Right atrium auricular region (tissue), 2 donors: ENCODE results near the gene HIVEP2. TPM values are rescaled to one million over a fixed set of nuclear protein-coding genes. Genes with fewer than 3 reads are reported as not detected.

Source experiments
- DNase-seq: peaks from one replicate; pipeline ENCODE4 v3.0.0-alpha.2; 2019; ENCODE audit warnings: low spot score
- H3K27ac ChIP-seq, 2 donors: fragments of 200-600 bp; sonication (generic); 1 replicate in 1 of 2; 2 replicates in 1 of 2; pipeline ENCODE4 v1.5.1; 2016 to 2019
- H3K27me3 ChIP-seq, 2 donors: fragments of 200-600 bp; sonication (generic); one replicate each; pipeline versions ENCODE4 v1.5.1 to v1.6.0; 2017 to 2019
- H3K36me3 ChIP-seq: fragments of 200-600 bp; sonication (generic); one replicate; pipeline ENCODE4 v1.5.1; 2016
- H3K4me1 ChIP-seq, 2 donors: fragments of 200-600 bp; sonication (generic); one replicate each; pipeline versions ENCODE4 v1.5.1 to v1.6.0; 2017 to 2019
- H3K4me3 ChIP-seq, 2 donors: fragments of 200-600 bp; sonication (generic); 1 replicate in 1 of 2; 2 replicates in 1 of 2; pipeline ENCODE4 v1.5.1; 2017 to 2019; ENCODE audit warnings: mild to moderate bottlenecking in 1 of 2, moderate library complexity in 1 of 2
- H3K9me3 ChIP-seq, 2 donors: fragments of 200-600 bp; sonication (generic); one replicate each; pipeline ENCODE4 v1.5.1; 2019
- CTCF ChIP-seq, 2 donors: fragments of 200-600 bp; sonication (generic); IDR thresholded peaks; one replicate each; pipeline ENCODE4 v1.5.1; 2019; ENCODE audit warnings: antibody characterized with exemption in 2 of 2
- total RNA-seq, 2 donors: library from RNA; depleted of rRNA; stranded (reverse); fragments of >200 nt; gene quantifications; one replicate each; pipeline ENCODE4 v1.1.0, GENCODE V29; 2016

The HIVEP2 gene
- total RNA-seq, 2 donors from 2014 or later, result 19.2 to 28.6 TPM

GRCh38 chr6:142944124-142945048 lies 590 bp downstream of the HIVEP2 start:
- TF ChIP-seq CTCF (IDR thresholded peaks at IDR 0.05), result no peak
- Histone ChIP-seq H3K4me3 (peak overlapping the region; percentile 89 to 92), H3K9me3 (no peaks in the 10 kb centered on the region), H3K27me3 (no peaks in the 10 kb centered on the region), H3K4me1 (peaks cover 0 to 12% of the 10 kb centered on the region in 2 donors), H3K36me3 (no peaks in the 10 kb centered on the region), H3K27ac (peak overlapping the region; percentile 99 to 100)
- DNase-seq, result peak; percentile 95

- DNase-seq, result no peak
- no peaks in the 10 kb centered on the region for H3K27me3 ChIP-seq
- H3K27ac ChIP-seq, result peak overlapping the region; percentile 99 to 100
- no peaks in the 10 kb centered on the region for H3K9me3 ChIP-seq
- H3K36me3 ChIP-seq, result no peaks in the 10 kb centered on the region
- peak overlapping the region; percentile 89 to 92 for H3K4me3 ChIP-seq
- TF ChIP-seq CTCF (IDR thresholded peaks at IDR 0.05), result no peak
- H3K4me1 ChIP-seq, result peaks cover 0 to 12% of the 10 kb centered on the region in 2 donors
These were observed 1.3 kb downstream of the HIVEP2 start for GRCh38 chr6:142943711-142944123.

GRCh38 chr6:142942805-142943227 lies 2.2 kb downstream of the HIVEP2 start:
- H3K4me1 ChIP-seq, result peaks cover 0 to 12% of the 10 kb centered on the region in 2 donors
- no peak for DNase-seq

GRCh38 chr6:142942238-142942637 lies 2.7 kb downstream of the HIVEP2 start:
- Histone ChIP-seq H3K27me3 (no peaks in the 10 kb centered on the region), H3K27ac (no peak overlapping the region), H3K36me3 (no peaks in the 10 kb centered on the region), H3K4me1 (peaks cover 0 to 12% of the 10 kb centered on the region in 2 donors), H3K9me3 (no peaks in the 10 kb centered on the region), H3K4me3 (no peak overlapping the region)
- TF ChIP-seq CTCF (IDR thresholded peaks at IDR 0.05), result no peak
- no peak for DNase-seq

More at GRCh38 chr6:142942805-142943227, 2.2 kb downstream of the HIVEP2 start:
- Histone ChIP-seq H3K4me3 (no peak overlapping the region), H3K27ac (peak overlapping the region; percentile 99 to 100), H3K36me3 (no peaks in the 10 kb centered on the region), H3K9me3 (no peaks in the 10 kb centered on the region), H3K27me3 (no peaks in the 10 kb centered on the region)
- peak; percentile 49 to 72 for TF ChIP-seq CTCF (IDR thresholded peaks at IDR 0.05)

GRCh38 chr6:142941018-142941417 lies 4.0 kb downstream of the HIVEP2 start:
- Histone ChIP-seq H3K9me3 (no peaks in the 10 kb centered on the region), H3K4me3 (no peak overlapping the region), H3K4me1 (peaks cover 0 to 12% of the 10 kb centered on the region in 2 donors), H3K27me3 (no peaks in the 10 kb centered on the region), H3K27ac (no peak overlapping the region), H3K36me3 (no peaks in the 10 kb centered on the region)
- DNase-seq, result no peak
- TF ChIP-seq CTCF (IDR thresholded peaks at IDR 0.05), result no peak
